ENCODE data around the gene CRYBG1.

CRYBG1 gene

GRCh38 chr6:106359959-106360409 lies 533 bp upstream of the CRYBG1 start:
- TF ChIP-seq, protein P1, sequence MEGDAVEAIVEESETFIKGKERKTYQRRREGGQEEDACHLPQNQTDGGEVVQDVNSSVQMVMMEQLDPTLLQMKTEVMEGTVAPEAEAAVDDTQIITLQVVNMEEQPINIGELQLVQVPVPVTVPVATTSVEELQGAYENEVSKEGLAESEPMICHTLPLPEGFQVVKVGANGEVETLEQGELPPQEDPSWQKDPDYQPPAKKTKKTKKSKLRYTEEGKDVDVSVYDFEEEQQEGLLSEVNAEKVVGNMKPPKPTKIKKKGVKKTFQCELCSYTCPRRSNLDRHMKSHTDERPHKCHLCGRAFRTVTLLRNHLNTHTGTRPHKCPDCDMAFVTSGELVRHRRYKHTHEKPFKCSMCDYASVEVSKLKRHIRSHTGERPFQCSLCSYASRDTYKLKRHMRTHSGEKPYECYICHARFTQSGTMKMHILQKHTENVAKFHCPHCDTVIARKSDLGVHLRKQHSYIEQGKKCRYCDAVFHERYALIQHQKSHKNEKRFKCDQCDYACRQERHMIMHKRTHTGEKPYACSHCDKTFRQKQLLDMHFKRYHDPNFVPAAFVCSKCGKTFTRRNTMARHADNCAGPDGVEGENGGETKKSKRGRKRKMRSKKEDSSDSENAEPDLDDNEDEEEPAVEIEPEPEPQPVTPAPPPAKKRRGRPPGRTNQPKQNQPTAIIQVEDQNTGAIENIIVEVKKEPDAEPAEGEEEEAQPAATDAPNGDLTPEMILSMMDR (IDR thresholded peaks at IDR 0.05), result no peak
- DNase-seq (ENCODE audit: low spot score), result no peak
- Histone ChIP-seq H3K27ac (no peak overlapping the region), H3K4me3 (peak overlapping the region; percentile 71)

- TF ChIP-seq, protein P1 (IDR thresholded peaks at IDR 0.05), result no peak
- Histone ChIP-seq H3K4me3 (peak overlapping the region; percentile 71), H3K27ac (no peak overlapping the region)
- DNase-seq (ENCODE audit: low spot score), result no peak
These were observed 493 bp downstream of the CRYBG1 start for GRCh38 chr6:106360989-106361430.

DNA sequence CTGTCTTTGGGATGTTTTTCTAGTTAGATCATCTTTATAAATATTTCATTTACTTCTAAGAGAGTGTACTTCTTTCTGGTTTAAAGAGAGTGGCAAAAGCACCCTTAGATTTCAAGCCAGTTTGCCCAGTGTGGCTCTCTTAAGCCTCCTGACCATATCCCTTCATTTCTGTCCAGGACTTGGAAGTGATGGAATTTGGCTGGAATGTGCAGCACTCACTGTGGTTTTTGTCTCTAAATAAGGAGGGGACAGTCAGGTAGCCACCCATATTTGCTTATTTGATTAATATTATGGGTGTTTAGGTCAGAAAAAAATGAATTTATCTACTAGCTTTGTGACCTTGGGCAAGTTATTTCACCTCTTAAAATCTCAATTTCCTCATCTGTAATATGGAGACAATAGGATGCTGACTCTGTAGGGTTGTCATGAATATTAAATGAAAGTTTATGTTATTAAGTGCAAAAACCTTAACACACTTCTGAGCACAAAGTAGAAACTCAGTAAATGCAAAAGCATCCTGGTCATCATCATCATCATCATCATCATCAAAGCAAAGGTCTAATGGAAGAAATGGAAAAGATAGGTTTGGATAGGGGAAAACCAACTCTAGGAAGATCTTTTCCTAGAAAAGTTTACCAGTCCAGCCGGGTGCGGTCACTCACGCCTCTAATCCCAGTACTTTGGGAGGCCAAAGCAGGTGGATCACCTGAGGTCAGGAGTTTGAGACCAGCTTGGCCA lies 3.1 kb downstream of the CRYBG1 start:
- no peak for DNase-seq (ENCODE audit: low spot score)
- no peak overlapping the region for H3K27ac ChIP-seq
- TF ChIP-seq, protein P1 (IDR thresholded peaks at IDR 0.05), result no peak
- no peak overlapping the region for H3K4me3 ChIP-seq

DNA sequence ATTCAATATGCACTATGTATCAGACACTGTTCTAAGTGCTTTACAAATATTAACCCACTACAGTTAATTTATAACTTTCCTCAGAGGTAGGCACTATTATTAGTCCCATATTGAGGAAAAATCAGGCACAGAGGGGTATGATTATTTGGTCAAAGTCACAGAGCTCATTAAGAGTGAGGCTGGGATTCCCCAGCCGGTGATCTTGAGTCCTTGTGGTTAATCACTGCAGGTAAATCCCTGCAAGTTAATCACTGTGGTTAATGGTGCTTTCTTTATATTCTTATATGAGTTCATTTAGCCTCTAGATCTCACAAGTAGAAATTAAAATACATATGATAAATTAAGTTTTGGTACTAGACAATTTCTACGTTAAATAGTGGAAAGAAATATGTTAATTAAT lies 9.2 kb downstream of the CRYBG1 start:
- no peak overlapping the region for H3K27ac ChIP-seq
- no peak for DNase-seq (ENCODE audit: low spot score)
- TF ChIP-seq, protein P1 (IDR thresholded peaks at IDR 0.05), result no peak
- no peak overlapping the region for H3K4me3 ChIP-seq

GRCh38 chr6:106370639-106371038 lies 10.1 kb downstream of the CRYBG1 start:
- Histone ChIP-seq H3K27ac (no peak overlapping the region), H3K4me3 (no peak overlapping the region)
- TF ChIP-seq, protein P1 (IDR thresholded peaks at IDR 0.05), result no peak
- no peak for DNase-seq (ENCODE audit: low spot score)

DNA sequence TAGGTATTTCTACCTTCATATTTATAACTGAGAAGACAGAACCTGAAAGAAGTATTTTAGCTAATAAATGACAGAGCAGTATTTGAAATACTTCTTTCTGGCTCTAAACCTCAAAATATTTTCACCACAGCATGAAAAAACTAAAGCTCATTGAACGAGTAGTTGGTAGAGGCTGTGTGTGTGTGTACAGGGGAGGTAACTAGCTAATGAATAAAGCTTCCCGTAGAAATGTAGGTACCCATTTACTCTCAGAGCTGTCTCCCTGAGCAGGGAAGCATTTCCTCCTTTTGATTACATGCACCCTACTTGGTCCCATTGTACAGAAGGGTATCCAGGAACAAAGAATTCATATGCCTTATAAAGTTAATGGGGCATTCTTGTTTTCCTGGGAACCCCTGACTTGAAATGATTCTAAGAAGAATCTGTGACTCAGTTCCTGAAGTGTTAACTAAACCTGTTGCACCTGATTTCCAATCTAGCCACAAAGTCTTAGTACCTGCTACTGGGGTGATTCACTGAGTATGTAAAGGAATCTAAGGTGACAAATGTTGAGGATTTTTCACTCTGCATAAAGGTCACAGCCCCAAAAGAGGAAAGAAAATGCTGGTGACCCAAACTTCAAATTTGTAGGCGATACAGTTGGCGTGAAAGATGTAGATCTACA lies 12.5 kb downstream of the CRYBG1 start:
- Histone ChIP-seq H3K27ac (no peak overlapping the region), H3K4me3 (no peak overlapping the region)
- DNase-seq (ENCODE audit: low spot score), result no peak
- TF ChIP-seq, protein P1 (IDR thresholded peaks at IDR 0.05), result no peak

Data from coronary artery (tissue), 2 donors.